H1 (cell line): ENCODE measurements around the gene EPHB1. TPM values are rescaled to one million over a fixed set of nuclear protein-coding genes. Genes with fewer than 3 reads are reported as not detected.

Experiments
- BACH1 ChIP-seq: IDR thresholded peaks from 2 replicates; pipeline ENCODE4 v1.6.1; 2012; ENCODE audit warnings: low read length, improper control_type of control experiment
- CBX8 ChIP-seq: fragments of 300-800, 300-1000 bp; sonication (generic); IDR thresholded peaks from 2 replicates; pipeline ENCODE4 v1.7.1; 2016; ENCODE audit warnings: low read depth, low read length, borderline replicate concordance
- CHD1 ChIP-seq: IDR thresholded peaks from 2 replicates; pipeline ENCODE4 v1.6.1; 2012; ENCODE audit warnings: low read depth, low read length, improper control_type of control experiment
- HDAC2 ChIP-seq, 2 experiments: fragments of 300-600 bp in 1 of 2; sonication (generic) in 1 of 2; IDR thresholded peaks; 2 replicates each; pipeline ENCODE4 v1.6.1; 2011 to 2012; ENCODE audit warnings: low read depth in 2 of 2, low read length in 2 of 2, mild to moderate bottlenecking in 2 of 2, moderate library complexity in 2 of 2, borderline replicate concordance in 1 of 2, inconsistent platforms in 1 of 2
- POU5F1 ChIP-seq: IDR thresholded peaks from 2 replicates; pipeline ENCODE4 v1.6.1; 2011; ENCODE audit warnings: low read depth, mild to moderate bottlenecking, low read length, moderate library complexity
- SAP30 ChIP-seq: fragments of 300-600 bp; sonication (generic); IDR thresholded peaks from 2 replicates; pipeline ENCODE4 v1.7.1; 2012; ENCODE audit warnings: low read length, moderate library complexity, mild to moderate bottlenecking, inconsistent platforms; ENCODE audit not compliant: insufficient read depth, insufficient replicate concordance
- TAF1 ChIP-seq: IDR thresholded peaks from 2 replicates; pipeline ENCODE4 v1.6.1; 2011; ENCODE audit warnings: mild to moderate bottlenecking, low read depth, low read length
- TCF12 ChIP-seq: IDR thresholded peaks from 2 replicates; pipeline ENCODE4 v1.6.1; 2011; ENCODE audit warnings: low read depth, mild to moderate bottlenecking, low read length
- YY1 ChIP-seq: IDR thresholded peaks from 2 replicates; pipeline ENCODE4 v1.6.1; 2011; ENCODE audit warnings: low read depth, mild to moderate bottlenecking, low read length
- polyA plus RNA-seq, 7 experiments: library from polyadenylated mRNA; depleted of rRNA in 3 of 7; stranded (reverse) in 5 of 7; unstranded in 2 of 7; fragments of >200 nt in 5 of 7; fragments of 200-250 nt in 2 of 7; gene quantifications; 1 replicate in 5 of 7; 2 replicates in 1 of 7; 4 replicates in 1 of 7; pipeline versions ENCODE4 v1.2.1 to v1.2.3, GENCODE V29; 2011 to 2013; ENCODE audit warnings: missing spikeins in 2 of 7, mixed read lengths in 2 of 7
- total RNA-seq: library from RNA; stranded (reverse); fragmentation: NEBNext Ultra II Directional; extraction: Animal tissue kit (Norgen Biotek cat#: 25700); gene quantifications from 2 replicates; pipeline ENCODE4 v1.2.1, GENCODE V29; 2021
- TF ChIP-seq, protein P1 (sequence below): fragments of 300-600 bp; sonication (generic); IDR thresholded peaks from 2 replicates; pipeline ENCODE4 v1.7.1; 2012; ENCODE audit warnings: low read length, moderate library complexity, mild to moderate bottlenecking, inconsistent platforms; ENCODE audit not compliant: insufficient replicate concordance
- TF ChIP-seq, protein P2 (sequence below): IDR thresholded peaks from 2 replicates; pipeline ENCODE4 v1.6.1; 2012; ENCODE audit warnings: inconsistent platforms

Gene EPHB1
- total and polyA plus RNA-seq, 2 of the 8 experiments (the other 6 are each of a cell fraction or from before 2014, with no cell fraction given) = 3.5 to 5.9 TPM

DNA sequence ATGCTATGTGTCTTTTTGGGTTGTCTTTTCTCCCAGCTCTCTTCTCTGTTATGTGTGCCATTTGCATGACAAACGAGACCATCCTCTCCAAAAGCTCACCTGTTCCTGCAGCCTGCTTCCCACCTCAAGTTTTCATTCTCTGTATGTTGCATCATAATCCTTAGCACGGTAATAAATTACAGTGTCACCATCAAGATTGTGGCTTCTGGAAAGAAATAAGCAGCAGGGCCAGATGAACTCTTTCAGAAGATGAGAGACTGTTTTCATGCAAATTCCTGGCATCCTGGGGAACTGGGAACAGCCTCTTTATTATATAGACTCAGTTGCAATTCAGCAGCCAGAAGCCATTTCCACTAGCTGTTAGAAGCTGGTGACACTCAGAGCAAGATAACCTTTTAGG, 436.7 kb downstream of the EPHB1 start (continued):
- TF ChIP-seq, protein P1, sequence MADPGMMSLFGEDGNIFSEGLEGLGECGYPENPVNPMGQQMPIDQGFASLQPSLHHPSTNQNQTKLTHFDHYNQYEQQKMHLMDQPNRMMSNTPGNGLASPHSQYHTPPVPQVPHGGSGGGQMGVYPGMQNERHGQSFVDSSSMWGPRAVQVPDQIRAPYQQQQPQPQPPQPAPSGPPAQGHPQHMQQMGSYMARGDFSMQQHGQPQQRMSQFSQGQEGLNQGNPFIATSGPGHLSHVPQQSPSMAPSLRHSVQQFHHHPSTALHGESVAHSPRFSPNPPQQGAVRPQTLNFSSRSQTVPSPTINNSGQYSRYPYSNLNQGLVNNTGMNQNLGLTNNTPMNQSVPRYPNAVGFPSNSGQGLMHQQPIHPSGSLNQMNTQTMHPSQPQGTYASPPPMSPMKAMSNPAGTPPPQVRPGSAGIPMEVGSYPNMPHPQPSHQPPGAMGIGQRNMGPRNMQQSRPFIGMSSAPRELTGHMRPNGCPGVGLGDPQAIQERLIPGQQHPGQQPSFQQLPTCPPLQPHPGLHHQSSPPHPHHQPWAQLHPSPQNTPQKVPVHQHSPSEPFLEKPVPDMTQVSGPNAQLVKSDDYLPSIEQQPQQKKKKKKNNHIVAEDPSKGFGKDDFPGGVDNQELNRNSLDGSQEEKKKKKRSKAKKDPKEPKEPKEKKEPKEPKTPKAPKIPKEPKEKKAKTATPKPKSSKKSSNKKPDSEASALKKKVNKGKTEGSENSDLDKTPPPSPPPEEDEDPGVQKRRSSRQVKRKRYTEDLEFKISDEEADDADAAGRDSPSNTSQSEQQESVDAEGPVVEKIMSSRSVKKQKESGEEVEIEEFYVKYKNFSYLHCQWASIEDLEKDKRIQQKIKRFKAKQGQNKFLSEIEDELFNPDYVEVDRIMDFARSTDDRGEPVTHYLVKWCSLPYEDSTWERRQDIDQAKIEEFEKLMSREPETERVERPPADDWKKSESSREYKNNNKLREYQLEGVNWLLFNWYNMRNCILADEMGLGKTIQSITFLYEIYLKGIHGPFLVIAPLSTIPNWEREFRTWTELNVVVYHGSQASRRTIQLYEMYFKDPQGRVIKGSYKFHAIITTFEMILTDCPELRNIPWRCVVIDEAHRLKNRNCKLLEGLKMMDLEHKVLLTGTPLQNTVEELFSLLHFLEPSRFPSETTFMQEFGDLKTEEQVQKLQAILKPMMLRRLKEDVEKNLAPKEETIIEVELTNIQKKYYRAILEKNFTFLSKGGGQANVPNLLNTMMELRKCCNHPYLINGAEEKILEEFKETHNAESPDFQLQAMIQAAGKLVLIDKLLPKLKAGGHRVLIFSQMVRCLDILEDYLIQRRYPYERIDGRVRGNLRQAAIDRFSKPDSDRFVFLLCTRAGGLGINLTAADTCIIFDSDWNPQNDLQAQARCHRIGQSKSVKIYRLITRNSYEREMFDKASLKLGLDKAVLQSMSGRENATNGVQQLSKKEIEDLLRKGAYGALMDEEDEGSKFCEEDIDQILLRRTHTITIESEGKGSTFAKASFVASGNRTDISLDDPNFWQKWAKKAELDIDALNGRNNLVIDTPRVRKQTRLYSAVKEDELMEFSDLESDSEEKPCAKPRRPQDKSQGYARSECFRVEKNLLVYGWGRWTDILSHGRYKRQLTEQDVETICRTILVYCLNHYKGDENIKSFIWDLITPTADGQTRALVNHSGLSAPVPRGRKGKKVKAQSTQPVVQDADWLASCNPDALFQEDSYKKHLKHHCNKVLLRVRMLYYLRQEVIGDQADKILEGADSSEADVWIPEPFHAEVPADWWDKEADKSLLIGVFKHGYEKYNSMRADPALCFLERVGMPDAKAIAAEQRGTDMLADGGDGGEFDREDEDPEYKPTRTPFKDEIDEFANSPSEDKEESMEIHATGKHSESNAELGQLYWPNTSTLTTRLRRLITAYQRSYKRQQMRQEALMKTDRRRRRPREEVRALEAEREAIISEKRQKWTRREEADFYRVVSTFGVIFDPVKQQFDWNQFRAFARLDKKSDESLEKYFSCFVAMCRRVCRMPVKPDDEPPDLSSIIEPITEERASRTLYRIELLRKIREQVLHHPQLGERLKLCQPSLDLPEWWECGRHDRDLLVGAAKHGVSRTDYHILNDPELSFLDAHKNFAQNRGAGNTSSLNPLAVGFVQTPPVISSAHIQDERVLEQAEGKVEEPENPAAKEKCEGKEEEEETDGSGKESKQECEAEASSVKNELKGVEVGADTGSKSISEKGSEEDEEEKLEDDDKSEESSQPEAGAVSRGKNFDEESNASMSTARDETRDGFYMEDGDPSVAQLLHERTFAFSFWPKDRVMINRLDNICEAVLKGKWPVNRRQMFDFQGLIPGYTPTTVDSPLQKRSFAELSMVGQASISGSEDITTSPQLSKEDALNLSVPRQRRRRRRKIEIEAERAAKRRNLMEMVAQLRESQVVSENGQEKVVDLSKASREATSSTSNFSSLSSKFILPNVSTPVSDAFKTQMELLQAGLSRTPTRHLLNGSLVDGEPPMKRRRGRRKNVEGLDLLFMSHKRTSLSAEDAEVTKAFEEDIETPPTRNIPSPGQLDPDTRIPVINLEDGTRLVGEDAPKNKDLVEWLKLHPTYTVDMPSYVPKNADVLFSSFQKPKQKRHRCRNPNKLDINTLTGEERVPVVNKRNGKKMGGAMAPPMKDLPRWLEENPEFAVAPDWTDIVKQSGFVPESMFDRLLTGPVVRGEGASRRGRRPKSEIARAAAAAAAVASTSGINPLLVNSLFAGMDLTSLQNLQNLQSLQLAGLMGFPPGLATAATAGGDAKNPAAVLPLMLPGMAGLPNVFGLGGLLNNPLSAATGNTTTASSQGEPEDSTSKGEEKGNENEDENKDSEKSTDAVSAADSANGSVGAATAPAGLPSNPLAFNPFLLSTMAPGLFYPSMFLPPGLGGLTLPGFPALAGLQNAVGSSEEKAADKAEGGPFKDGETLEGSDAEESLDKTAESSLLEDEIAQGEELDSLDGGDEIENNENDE = peak; percentile 45
- no peak for TF ChIP-seq SAP30
- no peak for TF ChIP-seq BACH1
- peak; percentile 84 for TF ChIP-seq TCF12
- TF ChIP-seq HDAC2 (IDR thresholded peaks at IDR 0.05; ENCODE audit: borderline replicate concordance in 1 of 2, low read depth in 2 of 2, low read length in 2 of 2) = peak in 1 of 2 experiments; percentile 50; a peak in 1 of 4 replicates
- TF ChIP-seq, protein P2, sequence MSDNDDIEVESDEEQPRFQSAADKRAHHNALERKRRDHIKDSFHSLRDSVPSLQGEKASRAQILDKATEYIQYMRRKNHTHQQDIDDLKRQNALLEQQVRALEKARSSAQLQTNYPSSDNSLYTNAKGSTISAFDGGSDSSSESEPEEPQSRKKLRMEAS = peak; percentile 12; the same call in 1 of the 2 replicates
- TF ChIP-seq CHD1 = no peak
- TF ChIP-seq TAF1 = no peak
- peak; percentile 95 for TF ChIP-seq POU5F1
- TF ChIP-seq CBX8 = no peak
- 0 out of 2 replicates have a peak, but pooled peaks have one; percentile 11 for TF ChIP-seq YY1
